NT2/D1 (cell line): ENCODE results near the gene SLC38A5.
A peak's percentile ranks its signal among the peaks of the same experiment; 100 is the strongest.
"Not testable (repeated sequence)": the region's sequence is repeated elsewhere in the genome, so short reads cannot be mapped to it uniquely, and the experiment has no call there.

Source experiments
- DNase-seq: peaks from one replicate; pipeline ENCODE4 v3.0.0-alpha.2; 2011; ENCODE audit warnings: low read depth, low spot score
- H3K27me3 ChIP-seq: 2 replicates; pipeline ENCODE4 v1.6.0; 2011; ENCODE audit warnings: mild to moderate bottlenecking; ENCODE audit not compliant: insufficient read length, insufficient read depth
- H3K36me3 ChIP-seq: 2 replicates; pipeline ENCODE4 v1.6.1; 2011; ENCODE audit warnings: mild to moderate bottlenecking, low read length, mixed read lengths; ENCODE audit not compliant: insufficient read depth, insufficient read length
- H3K4me1 ChIP-seq: 2 replicates; pipeline ENCODE4 v1.5.1; 2011; ENCODE audit not compliant: insufficient read depth, insufficient read length
- H3K4me3 ChIP-seq: 2 replicates; pipeline ENCODE4 v1.5.1; 2011; ENCODE audit warnings: low read depth; ENCODE audit not compliant: insufficient read length
- H3K9ac ChIP-seq: 2 replicates; pipeline ENCODE4 v1.6.0; 2011; ENCODE audit warnings: low read depth; ENCODE audit not compliant: insufficient read length
- H3K9me3 ChIP-seq: 2 replicates; pipeline ENCODE4 v1.5.1; 2011; ENCODE audit warnings: mild to moderate bottlenecking, low read length; ENCODE audit not compliant: insufficient read depth
- SUZ12 ChIP-seq: IDR thresholded peaks from 2 replicates; pipeline ENCODE4 v1.6.1; 2011; ENCODE audit not compliant: insufficient read length, insufficient read depth; ENCODE audit errors: extremely low read depth
- YY1 ChIP-seq: IDR thresholded peaks from 2 replicates; pipeline ENCODE4 v1.6.1; 2011; ENCODE audit not compliant: insufficient read length, insufficient read depth
- ZNF274 ChIP-seq: IDR thresholded peaks from 2 replicates; pipeline ENCODE4 v1.6.1; 2011; ENCODE audit warnings: mild to moderate bottlenecking, low read depth, low read length

The SLC38A5 gene

GRCh38 chrX:48470110-48470832, at the start of gene SLC38A5:
TSS of gene SLC38A5 (minus strand) at chrX:48470260. CDS start at chrX:48467924, 2,336 bp downstream.
- no peak for DNase-seq
- TF ChIP-seq ZNF274 (no peak), YY1 (no peak), SUZ12 (no peak)
- peaks cover 20% of the 10 kb centered on the region for H3K4me1 ChIP-seq
- no peaks in the 10 kb centered on the region for H3K27me3 ChIP-seq
- no peaks in the 10 kb centered on the region; the same call in 1 of the 2 replicates for H3K9me3 ChIP-seq
- H3K9ac ChIP-seq: peak within 1 kb of the TSS; percentile 88
- H3K36me3 ChIP-seq: peaks cover 17% of the 10 kb centered on the region
- H3K4me3 ChIP-seq: peak within 1 kb of the TSS; percentile 60

GRCh38 chrX:48519481-48519880, 49.4 kb upstream of the SLC38A5 start:
- not testable (repeated sequence) for H3K9ac ChIP-seq, H3K9me3 ChIP-seq, H3K27me3 ChIP-seq, H3K4me1 ChIP-seq, H3K4me3 ChIP-seq, DNase-seq
- H3K36me3 ChIP-seq: peaks cover 18% of the 10 kb centered on the region

- no peak overlapping the region for H3K4me3 ChIP-seq
- H3K4me1 ChIP-seq: peaks cover 2% of the 10 kb centered on the region
- no peak for DNase-seq
- no peaks in the 10 kb centered on the region for H3K27me3 ChIP-seq
- peaks cover 25% of the 10 kb centered on the region for H3K36me3 ChIP-seq
- no peak overlapping the region for H3K9ac ChIP-seq
- no peaks in the 10 kb centered on the region for H3K9me3 ChIP-seq
- no peak for TF ChIP-seq ZNF274
- no peak for TF ChIP-seq YY1
- TF ChIP-seq SUZ12: no peak
These were observed 46.9 kb upstream of the SLC38A5 start for GRCh38 chrX:48516987-48517386.

- Histone ChIP-seq H3K4me3 (no peak overlapping the region), H3K9ac (no peak overlapping the region), H3K36me3 (peaks cover 27% of the 10 kb centered on the region), H3K4me1 (peaks cover 2% of the 10 kb centered on the region), H3K27me3 (no peaks in the 10 kb centered on the region), H3K9me3 (no peaks in the 10 kb centered on the region)
- no peak for DNase-seq
- no peak for TF ChIP-seq SUZ12
- no peak for TF ChIP-seq ZNF274
- no peak for TF ChIP-seq YY1
These were observed 46.2 kb upstream of the SLC38A5 start for GRCh38 chrX:48516285-48516684.

GRCh38 chrX:48515842-48516241, 45.8 kb upstream of the SLC38A5 start:
- Histone ChIP-seq H3K4me1 (peaks cover 2% of the 10 kb centered on the region), H3K9me3 (no peaks in the 10 kb centered on the region), H3K9ac (no peak overlapping the region), H3K27me3 (no peaks in the 10 kb centered on the region), H3K36me3 (peaks cover 27% of the 10 kb centered on the region), H3K4me3 (no peak overlapping the region)
- no peak for DNase-seq
- TF ChIP-seq SUZ12: no peak
- TF ChIP-seq ZNF274: no peak
- no peak for TF ChIP-seq YY1

- Histone ChIP-seq H3K36me3 (peaks cover 29% of the 10 kb centered on the region), H3K4me3 (no peak overlapping the region), H3K4me1 (peaks cover 2% of the 10 kb centered on the region), H3K9ac (no peak overlapping the region), H3K27me3 (no peaks in the 10 kb centered on the region), H3K9me3 (no peaks in the 10 kb centered on the region)
- TF ChIP-seq ZNF274: no peak
- TF ChIP-seq YY1: no peak
- no peak for TF ChIP-seq SUZ12
- DNase-seq: no peak
These were observed 44.9 kb upstream of the SLC38A5 start for GRCh38 chrX:48514868-48515460.

- DNase-seq: no peak
- Histone ChIP-seq H3K4me1 (peaks cover 2% of the 10 kb centered on the region), H3K27me3 (no peaks in the 10 kb centered on the region), H3K4me3 (no peak overlapping the region), H3K9ac (no peak overlapping the region), H3K9me3 (no peaks in the 10 kb centered on the region), H3K36me3 (peaks cover 31% of the 10 kb centered on the region)
- TF ChIP-seq ZNF274 (no peak), SUZ12 (no peak), YY1 (no peak)
These were observed 44.2 kb upstream of the SLC38A5 start for GRCh38 chrX:48514126-48514806.
